Measurements from ENCODE around the gene N4BP3.

DNA sequence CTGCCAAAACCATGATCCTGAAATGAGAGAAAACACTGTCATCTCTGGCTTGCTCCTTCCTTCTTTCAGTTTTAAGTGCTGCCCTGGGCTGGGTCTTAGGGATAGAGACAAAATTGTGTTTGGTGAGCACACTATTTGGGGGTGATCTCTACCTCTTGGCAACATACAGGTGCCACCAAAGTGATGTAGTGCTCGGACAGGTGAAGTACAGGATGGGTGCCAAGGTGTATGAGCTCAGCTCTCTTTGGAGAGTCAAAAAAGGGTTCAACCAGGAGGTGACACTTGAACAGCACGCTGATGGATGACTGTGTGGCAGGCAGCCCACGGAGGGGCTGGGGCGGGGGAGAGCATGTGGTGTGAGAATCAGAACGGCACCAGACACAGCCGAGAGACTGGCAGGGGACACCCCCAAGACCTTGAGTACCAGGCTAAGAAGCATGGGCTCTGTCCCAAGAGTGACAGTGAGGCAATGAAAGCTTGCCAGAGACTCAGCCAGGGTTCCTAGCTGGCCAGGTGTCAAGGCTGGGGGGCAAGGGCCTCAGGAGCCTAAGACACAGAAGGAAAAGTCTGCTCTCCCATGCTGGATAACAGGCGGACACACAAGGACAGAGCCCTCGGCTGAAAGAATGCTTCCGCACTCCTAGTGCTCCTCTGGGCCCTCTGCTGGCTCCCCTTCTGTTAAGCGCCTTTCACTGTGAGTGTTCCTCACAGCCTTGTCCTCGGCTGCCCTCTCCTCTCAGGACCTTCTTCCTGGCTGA lies 37.8 kb downstream of the N4BP3 start:
- TF ChIP-seq, protein P1, sequence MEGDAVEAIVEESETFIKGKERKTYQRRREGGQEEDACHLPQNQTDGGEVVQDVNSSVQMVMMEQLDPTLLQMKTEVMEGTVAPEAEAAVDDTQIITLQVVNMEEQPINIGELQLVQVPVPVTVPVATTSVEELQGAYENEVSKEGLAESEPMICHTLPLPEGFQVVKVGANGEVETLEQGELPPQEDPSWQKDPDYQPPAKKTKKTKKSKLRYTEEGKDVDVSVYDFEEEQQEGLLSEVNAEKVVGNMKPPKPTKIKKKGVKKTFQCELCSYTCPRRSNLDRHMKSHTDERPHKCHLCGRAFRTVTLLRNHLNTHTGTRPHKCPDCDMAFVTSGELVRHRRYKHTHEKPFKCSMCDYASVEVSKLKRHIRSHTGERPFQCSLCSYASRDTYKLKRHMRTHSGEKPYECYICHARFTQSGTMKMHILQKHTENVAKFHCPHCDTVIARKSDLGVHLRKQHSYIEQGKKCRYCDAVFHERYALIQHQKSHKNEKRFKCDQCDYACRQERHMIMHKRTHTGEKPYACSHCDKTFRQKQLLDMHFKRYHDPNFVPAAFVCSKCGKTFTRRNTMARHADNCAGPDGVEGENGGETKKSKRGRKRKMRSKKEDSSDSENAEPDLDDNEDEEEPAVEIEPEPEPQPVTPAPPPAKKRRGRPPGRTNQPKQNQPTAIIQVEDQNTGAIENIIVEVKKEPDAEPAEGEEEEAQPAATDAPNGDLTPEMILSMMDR (IDR thresholded peaks at IDR 0.05) = no peak
- no peak for TF ChIP-seq EP300 (IDR thresholded peaks at IDR 0.05)

Measured in suprapubic skin (tissue), 3 donors.